ENCODE data around the gene BAHCC1.
"Not testable (repeated sequence)": the region's sequence is repeated elsewhere in the genome, so short reads cannot be mapped to it uniquely, and the experiment has no call there.

BAHCC1 gene

GRCh38 chr17:81362001-81362400 is 33.3 kb upstream of the BAHCC1 start:
- H3K36me3 ChIP-seq (ENCODE audit: insufficient read depth, low read length); H3K9me3 ChIP-seq (ENCODE audit: control insufficient read depth, insufficient read depth, low read length); H3K9ac ChIP-seq (ENCODE audit: low read depth, low read length): not testable (repeated sequence)
- peaks cover 10% of the 10 kb centered on the region for H3K4me1 ChIP-seq (ENCODE audit: insufficient read depth, low read length)

GRCh38 chr17:81364278-81365147 is 30.7 kb upstream of the BAHCC1 start:
- Histone ChIP-seq H3K36me3 (ENCODE audit: insufficient read depth, low read length) (no peaks in the 10 kb centered on the region), H3K9ac (ENCODE audit: low read depth, low read length) (peak overlapping the region; percentile 2; the same call in 1 of the 2 replicates), H3K9me3 (ENCODE audit: control insufficient read depth, insufficient read depth, low read length) (no peaks in the 10 kb centered on the region), H3K4me1 (ENCODE audit: insufficient read depth, low read length) (peaks cover 4% of the 10 kb centered on the region)

GRCh38 chr17:81365148-81365600 is 30.1 kb upstream of the BAHCC1 start:
- Histone ChIP-seq H3K36me3 (ENCODE audit: insufficient read depth, low read length) (no peaks in the 10 kb centered on the region), H3K9ac (ENCODE audit: low read depth, low read length) (peak overlapping the region; percentile 2; the same call in 1 of the 2 replicates), H3K4me1 (ENCODE audit: insufficient read depth, low read length) (peaks cover 4% of the 10 kb centered on the region), H3K9me3 (ENCODE audit: control insufficient read depth, insufficient read depth, low read length) (no peaks in the 10 kb centered on the region)

GRCh38 chr17:81365601-81366585 is 29.4 kb upstream of the BAHCC1 start:
- Histone ChIP-seq H3K4me1 (ENCODE audit: insufficient read depth, low read length) (no peaks in the 10 kb centered on the region; the same call in 1 of the 2 replicates), H3K36me3 (ENCODE audit: insufficient read depth, low read length) (no peaks in the 10 kb centered on the region), H3K9ac (ENCODE audit: low read depth, low read length) (no peak overlapping the region), H3K9me3 (ENCODE audit: control insufficient read depth, insufficient read depth, low read length) (no peaks in the 10 kb centered on the region)

- H3K9ac ChIP-seq (ENCODE audit: low read depth, low read length): no peak overlapping the region
- no peaks in the 10 kb centered on the region for H3K36me3 ChIP-seq (ENCODE audit: insufficient read depth, low read length)
- H3K9me3 ChIP-seq (ENCODE audit: control insufficient read depth, insufficient read depth, low read length): no peaks in the 10 kb centered on the region
- H3K4me1 ChIP-seq (ENCODE audit: insufficient read depth, low read length): no peaks in the 10 kb centered on the region; the same call in 1 of the 2 replicates
Measured at GRCh38 chr17:81366648-81367047, 28.6 kb upstream of the BAHCC1 start.

- H3K4me1 ChIP-seq (ENCODE audit: insufficient read depth, low read length): no peaks in the 10 kb centered on the region; the same call in 1 of the 2 replicates
- no peak overlapping the region for H3K9ac ChIP-seq (ENCODE audit: low read depth, low read length)
- H3K36me3 ChIP-seq (ENCODE audit: insufficient read depth, low read length): no peaks in the 10 kb centered on the region
- H3K9me3 ChIP-seq (ENCODE audit: control insufficient read depth, insufficient read depth, low read length): no peaks in the 10 kb centered on the region
Measured at GRCh38 chr17:81367171-81367570, 28.1 kb upstream of the BAHCC1 start.

- no peaks in the 10 kb centered on the region for H3K36me3 ChIP-seq (ENCODE audit: insufficient read depth, low read length)
- H3K9me3 ChIP-seq (ENCODE audit: control insufficient read depth, insufficient read depth, low read length): no peaks in the 10 kb centered on the region
- no peaks in the 10 kb centered on the region; the same call in 1 of the 2 replicates for H3K4me1 ChIP-seq (ENCODE audit: insufficient read depth, low read length)
- H3K9ac ChIP-seq (ENCODE audit: low read depth, low read length): no peak overlapping the region
Measured at GRCh38 chr17:81368161-81369022, 26.9 kb upstream of the BAHCC1 start.

- Histone ChIP-seq H3K4me1 (ENCODE audit: insufficient read depth, low read length) (no peaks in the 10 kb centered on the region; the same call in 1 of the 2 replicates), H3K36me3 (ENCODE audit: insufficient read depth, low read length) (no peaks in the 10 kb centered on the region), H3K9me3 (ENCODE audit: control insufficient read depth, insufficient read depth, low read length) (no peaks in the 10 kb centered on the region), H3K9ac (ENCODE audit: low read depth, low read length) (no peak overlapping the region)
Measured at GRCh38 chr17:81370294-81370693, 25.0 kb upstream of the BAHCC1 start.

GRCh38 chr17:81371910-81372760 is 23.1 kb upstream of the BAHCC1 start:
- no peaks in the 10 kb centered on the region for H3K9me3 ChIP-seq (ENCODE audit: control insufficient read depth, insufficient read depth, low read length)
- H3K4me1 ChIP-seq (ENCODE audit: insufficient read depth, low read length): no peaks in the 10 kb centered on the region; the same call in 1 of the 2 replicates
- no peak overlapping the region for H3K9ac ChIP-seq (ENCODE audit: low read depth, low read length)
- H3K36me3 ChIP-seq (ENCODE audit: insufficient read depth, low read length): no peaks in the 10 kb centered on the region

- Histone ChIP-seq H3K4me1 (ENCODE audit: insufficient read depth, low read length) (no peaks in the 10 kb centered on the region; the same call in 1 of the 2 replicates), H3K9ac (ENCODE audit: low read depth, low read length) (no peak overlapping the region), H3K36me3 (ENCODE audit: insufficient read depth, low read length) (no peaks in the 10 kb centered on the region), H3K9me3 (ENCODE audit: control insufficient read depth, insufficient read depth, low read length) (no peaks in the 10 kb centered on the region)
Measured at GRCh38 chr17:81373536-81374160, 21.6 kb upstream of the BAHCC1 start.

- no peaks in the 10 kb centered on the region for H3K9me3 ChIP-seq (ENCODE audit: control insufficient read depth, insufficient read depth, low read length)
- H3K4me1 ChIP-seq (ENCODE audit: insufficient read depth, low read length): no peaks in the 10 kb centered on the region; the same call in 1 of the 2 replicates
- no peaks in the 10 kb centered on the region for H3K36me3 ChIP-seq (ENCODE audit: insufficient read depth, low read length)
- no peak overlapping the region for H3K9ac ChIP-seq (ENCODE audit: low read depth, low read length)
Measured at GRCh38 chr17:81374890-81375289, 20.4 kb upstream of the BAHCC1 start.

GRCh38 chr17:81376946-81377714 is 18.1 kb upstream of the BAHCC1 start:
- H3K36me3 ChIP-seq (ENCODE audit: insufficient read depth, low read length): no peaks in the 10 kb centered on the region
- no peaks in the 10 kb centered on the region for H3K9me3 ChIP-seq (ENCODE audit: control insufficient read depth, insufficient read depth, low read length)
- H3K9ac ChIP-seq (ENCODE audit: low read depth, low read length): no peak overlapping the region
- H3K4me1 ChIP-seq (ENCODE audit: insufficient read depth, low read length): no peaks in the 10 kb centered on the region; the same call in 1 of the 2 replicates

All from ES-I3 (cell line).